AG04450 (cell line): ENCODE measurements around the gene BABAM2. TPM values are rescaled to one million over a fixed set of nuclear protein-coding genes. Genes with fewer than 3 reads are reported as not detected.

Experiments
- CTCF ChIA-PET: fragments of 300-600, 350-600 bp; formaldehyde crosslinking; extraction: SDS; loops from one replicate; lab custom pipeline; 2022; ENCODE audit warnings: antibody characterized with exemption, inconsistent platforms; lab: Charles Lee
- POLR2A ChIA-PET: fragments of 350-600 bp; formaldehyde crosslinking; extraction: SDS; loops from one replicate; lab custom pipeline; 2021; ENCODE audit warnings: antibody characterized with exemption, inconsistent platforms; lab: Yijun Ruan, JAX
- DNase-seq: peaks from one replicate; pipeline ENCODE4 v3.0.0-alpha.2; 2011; ENCODE audit warnings: low read depth, low spot score
- H3K27ac ChIP-seq: one replicate; pipeline ENCODE4 v1.5.1; 2012; ENCODE audit warnings: low read depth, low read length, control low read depth
- H3K27me3 ChIP-seq: one replicate; pipeline ENCODE4 v1.6.0; 2012; ENCODE audit warnings: low read length; ENCODE audit not compliant: control insufficient read depth, insufficient read depth
- H3K4me3 ChIP-seq: 2 replicates; pipeline ENCODE4 v1.5.1; 2011; ENCODE audit warnings: mild to moderate bottlenecking, low read depth, low read length, control low read depth
- H3K9me3 ChIP-seq: 2 replicates; pipeline ENCODE4 v1.5.1; 2012; ENCODE audit warnings: low read length; ENCODE audit not compliant: control insufficient read depth, insufficient read depth
- CTCF ChIP-seq: IDR thresholded peaks from 2 replicates; pipeline ENCODE4 v1.5.1; 2011; ENCODE audit warnings: low read depth, low read length, control low read depth, inconsistent platforms
- polyA plus RNA-seq: library from polyadenylated mRNA; depleted of rRNA; stranded (reverse); fragments of >200 nt; gene quantifications from 2 replicates; pipeline ENCODE4 v1.2.3, GENCODE V29; 2011

The BABAM2 gene
- polyA plus RNA-seq, 1 experiment = 44.5 TPM

- Histone ChIP-seq H3K9me3 (no peaks in the 10 kb centered on the region), H3K27ac (no peak overlapping the region), H3K27me3 (no peaks in the 10 kb centered on the region), H3K4me3 (no peak overlapping the region)
- CTCF ChIA-PET = no interaction called here
- TF ChIP-seq CTCF = no peak
- no peak for DNase-seq
- POLR2A ChIA-PET = no interaction called here
These were observed 194.0 kb downstream of the BABAM2 start for GRCh38 chr2:28084564-28084963.

GRCh38 chr2:28085201-28085600 lies 194.7 kb downstream of the BABAM2 start:
- no peak for TF ChIP-seq CTCF
- H3K27ac ChIP-seq = no peak overlapping the region
- ChIA-PET CTCF (interaction anchor here (0.6 kb wide), 1 partner anchor 360 kb away, joined by 3 read pairs; no protein-coding TSS in a partner anchor), POLR2A (no interaction called here)
- DNase-seq = no peak
- no peak overlapping the region for H3K4me3 ChIP-seq
- no peaks in the 10 kb centered on the region for H3K9me3 ChIP-seq
- H3K27me3 ChIP-seq = no peaks in the 10 kb centered on the region

- Histone ChIP-seq H3K9me3 (no peaks in the 10 kb centered on the region), H3K27me3 (no peaks in the 10 kb centered on the region), H3K4me3 (no peak overlapping the region), H3K27ac (no peak overlapping the region)
- DNase-seq = no peak
- TF ChIP-seq CTCF = no peak
- CTCF ChIA-PET = interaction anchor here (1.2 kb wide), 1 partner anchor 14 kb away, joined by 3 read pairs; no protein-coding TSS in a partner anchor
- POLR2A ChIA-PET = no interaction called here
These were observed 196.1 kb downstream of the BABAM2 start for GRCh38 chr2:28086611-28087010.

GRCh38 chr2:28088970-28089369 lies 198.4 kb downstream of the BABAM2 start:
- no peak for TF ChIP-seq CTCF
- no peak overlapping the region for H3K4me3 ChIP-seq
- no peaks in the 10 kb centered on the region for H3K9me3 ChIP-seq
- no peak overlapping the region for H3K27ac ChIP-seq
- H3K27me3 ChIP-seq = no peaks in the 10 kb centered on the region
- CTCF ChIA-PET = no interaction called here
- POLR2A ChIA-PET = interaction anchor here (0.5 to 0.7 kb wide), 3 partner anchors 27 to 161 kb away, joined by 3 to 4 read pairs (median 4); no protein-coding TSS in a partner anchor
- DNase-seq = no peak

GRCh38 chr2:28089486-28089885 lies 199.0 kb downstream of the BABAM2 start:
- POLR2A ChIA-PET = interaction anchor here (0.7 kb wide), 1 partner anchor 161 kb away, joined by 3 read pairs; no protein-coding TSS in a partner anchor
- CTCF ChIA-PET = no interaction called here
- Histone ChIP-seq H3K4me3 (no peak overlapping the region), H3K9me3 (no peaks in the 10 kb centered on the region), H3K27ac (no peak overlapping the region), H3K27me3 (no peaks in the 10 kb centered on the region)
- no peak for DNase-seq
- no peak for TF ChIP-seq CTCF
